Kidney (tissue), 14 donors: ENCODE measurements around the gene PDGFC. TPM values are rescaled to one million over a fixed set of nuclear protein-coding genes. Genes with fewer than 3 reads are reported as not detected.

ENCODE experiments used
- DNase-seq, 5 donors: peaks; one replicate each; pipeline ENCODE4 v3.0.0-alpha.2; 2013 to 2020
- FAIRE-seq: peaks from 2 replicates; lab custom pipeline; 2012; peaks lifted over from hg19 to GRCh38; lab: Jason Lieb, UNC
- H3K27ac ChIP-seq, 2 donors: one replicate each; pipeline ENCODE4 v1.7.0; 2013; ENCODE audit warnings: low read depth in 2 of 2, low read length in 2 of 2, inconsistent platforms in 1 of 2
- H3K27me3 ChIP-seq: one replicate; pipeline ENCODE4 v1.7.1; 2013; ENCODE audit warnings: low read length, inconsistent platforms; ENCODE audit not compliant: control insufficient read depth, insufficient read depth
- H3K36me3 ChIP-seq, 3 donors: one replicate each; pipeline versions ENCODE4 v1.7.0 to v1.7.1; 2013; ENCODE audit warnings: low read length in 3 of 3, control low read depth in 1 of 3, inconsistent platforms in 1 of 3; ENCODE audit not compliant: insufficient read depth in 3 of 3, control insufficient read depth in 2 of 3
- H3K4me1 ChIP-seq, 3 donors: one replicate each; pipeline versions ENCODE4 v1.7.0 to v1.7.1; 2013; ENCODE audit warnings: low read length in 3 of 3, inconsistent platforms in 1 of 3, low read depth in 1 of 3; ENCODE audit not compliant: control insufficient read depth in 2 of 3, insufficient read depth in 2 of 3
- H3K4me3 ChIP-seq, 3 donors: one replicate each; pipeline versions ENCODE4 v1.7.0 to v1.8.1; 2013; ENCODE audit warnings: low read length in 3 of 3, control low read depth in 1 of 3, inconsistent platforms in 1 of 3
- H3K9ac ChIP-seq, 3 donors: one replicate each; pipeline versions ENCODE4 v1.7.0 to v1.7.1; 2013; ENCODE audit warnings: low read length in 3 of 3, control low read depth in 1 of 3, inconsistent platforms in 1 of 3
- H3K9me3 ChIP-seq, 3 donors: one replicate each; pipeline versions ENCODE4 v1.7.0 to v1.7.1; 2013; ENCODE audit warnings: low read length in 3 of 3, control low read depth in 1 of 3, inconsistent platforms in 1 of 3; ENCODE audit not compliant: control insufficient read depth in 2 of 3, insufficient read depth in 1 of 3
- intact Hi-C: fragments of 100-400 bp; cut with DNase I; formaldehyde crosslinking; loops from one replicate; pipeline ENCODE4 v1.11.1; 2022
- polyA plus RNA-seq: library from polyadenylated mRNA; stranded (reverse); fragments of 350-450 nt; fragmentation: Illumina TruSeq; extraction: RNeasy Lipid Tissue Mini Kit (QIAGEN cat#74804); gene quantifications from one replicate; pipeline ENCODE4 v1.2.3, GENCODE V29; 2014; ENCODE audit warnings: low read depth, low replicate concordance; ENCODE audit not compliant: insufficient read depth
- total RNA-seq: library from RNA; stranded (reverse); fragmentation: NEBNext Ultra II Directional; extraction: Animal tissue kit (Norgen Biotek cat#: 25700); gene quantifications from one replicate; pipeline ENCODE4 v1.2.1, GENCODE V29; 2021
- TF ChIP-seq, protein P1 (sequence below): IDR thresholded peaks from 3 replicates; pipeline ENCODE4 v1.5.1; 2012; ENCODE audit warnings: mild to moderate bottlenecking, moderate library complexity, borderline replicate concordance; ENCODE audit not compliant: insufficient read depth; ENCODE audit errors: extremely low read depth
- donor health status: control.
- donor health status: control.
- donor health status: control.
- donor health status: control.
- donor health status: control.
- donor health status: DM: yes; HTN: yes; CAD: no.
- donor health status: Normal renal cell carcinoma (clear cell type).

PDGFC gene
- total and polyA plus RNA-seq, 2 donors from 2014 or later = 12.3 to 37.6 TPM

DNA sequence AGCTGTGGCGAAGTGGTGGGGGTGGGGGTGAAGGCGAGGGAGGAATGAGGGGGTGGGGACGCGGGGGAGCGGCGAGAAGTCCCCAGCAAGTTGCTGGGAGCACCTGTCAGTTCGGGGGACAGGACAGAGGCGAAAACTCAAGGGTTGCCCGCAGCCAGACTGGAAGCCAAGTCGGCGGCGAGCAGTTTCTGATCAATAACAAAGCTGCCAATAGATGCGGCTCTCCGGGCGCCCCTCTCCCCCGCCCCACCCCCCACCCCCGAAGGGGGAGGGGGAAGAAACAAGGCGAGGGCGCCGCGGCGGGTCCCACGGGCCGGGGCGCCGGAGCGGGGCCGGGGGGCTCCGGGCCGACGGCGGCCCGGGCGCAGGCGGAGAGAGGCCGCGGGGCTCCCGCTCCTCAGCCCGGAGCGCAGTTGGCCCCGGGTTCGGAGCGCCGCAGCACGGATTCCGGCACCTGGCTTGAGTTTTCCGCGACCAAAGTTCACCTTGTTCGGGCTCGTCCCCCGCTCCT lies 379 bp downstream of the PDGFC start:
- Histone ChIP-seq H3K27me3 (no peaks in the 10 kb centered on the region), H3K9ac (peak overlapping the region; percentile 75 to 84 (median 84)), H3K9me3 (no peaks in the 10 kb centered on the region), H3K4me1 (peaks cover 0 to 6% (median 3%) of the 10 kb centered on the region in 3 donors), H3K27ac (peak overlapping the region; percentile 68 to 80), H3K36me3 (no peaks in the 10 kb centered on the region), H3K4me3 (peak overlapping the region; percentile 84 to 92 (median 88))
- TF ChIP-seq, protein P1, sequence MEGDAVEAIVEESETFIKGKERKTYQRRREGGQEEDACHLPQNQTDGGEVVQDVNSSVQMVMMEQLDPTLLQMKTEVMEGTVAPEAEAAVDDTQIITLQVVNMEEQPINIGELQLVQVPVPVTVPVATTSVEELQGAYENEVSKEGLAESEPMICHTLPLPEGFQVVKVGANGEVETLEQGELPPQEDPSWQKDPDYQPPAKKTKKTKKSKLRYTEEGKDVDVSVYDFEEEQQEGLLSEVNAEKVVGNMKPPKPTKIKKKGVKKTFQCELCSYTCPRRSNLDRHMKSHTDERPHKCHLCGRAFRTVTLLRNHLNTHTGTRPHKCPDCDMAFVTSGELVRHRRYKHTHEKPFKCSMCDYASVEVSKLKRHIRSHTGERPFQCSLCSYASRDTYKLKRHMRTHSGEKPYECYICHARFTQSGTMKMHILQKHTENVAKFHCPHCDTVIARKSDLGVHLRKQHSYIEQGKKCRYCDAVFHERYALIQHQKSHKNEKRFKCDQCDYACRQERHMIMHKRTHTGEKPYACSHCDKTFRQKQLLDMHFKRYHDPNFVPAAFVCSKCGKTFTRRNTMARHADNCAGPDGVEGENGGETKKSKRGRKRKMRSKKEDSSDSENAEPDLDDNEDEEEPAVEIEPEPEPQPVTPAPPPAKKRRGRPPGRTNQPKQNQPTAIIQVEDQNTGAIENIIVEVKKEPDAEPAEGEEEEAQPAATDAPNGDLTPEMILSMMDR = no peak
- intact Hi-C loops = no loop called here
- DNase-seq = peak in 2 of 5 donors; percentile 68 to 73
- no peak for FAIRE-seq

DNA sequence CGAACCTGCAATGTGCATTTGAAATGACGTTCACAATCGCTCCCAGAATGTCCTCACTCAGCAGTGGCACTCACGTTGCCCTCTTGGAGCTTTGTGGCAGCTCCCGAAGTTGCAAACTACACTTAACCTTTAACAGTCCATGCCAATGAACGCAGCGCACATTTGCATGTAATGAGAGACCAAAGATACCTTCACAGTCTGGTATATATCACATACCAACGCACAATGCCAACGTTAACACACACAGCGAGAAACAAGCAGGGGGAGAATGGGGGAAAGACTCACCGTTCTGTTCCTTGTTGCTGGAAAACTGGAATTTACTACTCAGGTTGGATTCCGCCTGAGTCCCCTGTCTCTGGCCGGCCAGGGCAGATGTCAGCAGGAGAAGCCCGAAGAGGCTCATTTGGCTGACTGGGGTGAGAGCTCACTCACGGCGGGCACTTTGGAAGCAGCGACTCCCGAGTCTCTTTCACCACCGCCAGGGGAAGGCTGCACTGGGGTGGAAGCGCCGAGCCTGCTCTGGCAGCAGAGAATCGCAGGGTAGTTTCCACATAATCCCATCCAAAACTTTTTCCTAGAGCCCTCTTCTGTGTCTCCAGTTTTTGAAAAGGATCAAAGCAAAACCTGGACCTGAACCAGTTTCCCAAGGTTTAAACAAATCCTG lies 966 bp downstream of the PDGFC start:
- no peak for FAIRE-seq

DNA sequence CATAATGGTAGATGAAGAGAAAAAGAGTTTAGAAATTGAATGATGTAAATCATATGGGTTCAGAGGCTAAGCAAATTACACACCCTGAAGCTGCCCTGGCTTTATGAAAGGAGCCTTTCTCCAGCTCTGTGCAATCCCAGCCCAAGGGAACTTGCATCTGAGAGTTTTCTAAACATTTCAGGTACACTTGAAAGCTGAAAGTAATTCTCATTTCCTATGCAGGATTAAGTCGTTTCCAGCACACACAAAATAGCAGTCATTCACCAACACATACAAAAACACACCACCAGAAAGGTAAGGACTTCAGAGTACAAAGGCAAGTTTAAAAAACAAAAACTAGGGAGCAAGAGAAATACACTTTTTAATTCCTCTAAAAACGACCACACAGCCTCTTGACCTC lies 1.7 kb downstream of the PDGFC start:
- intact Hi-C loops = no loop called here
- Histone ChIP-seq H3K4me3 (peak overlapping the region; percentile 84 to 92 (median 88)), H3K9me3 (no peaks in the 10 kb centered on the region), H3K4me1 (peaks cover 0 to 6% (median 3%) of the 10 kb centered on the region in 3 donors), H3K27ac (peak overlapping the region in 1 of 2 donors; percentile 68), H3K27me3 (no peaks in the 10 kb centered on the region), H3K36me3 (no peaks in the 10 kb centered on the region), H3K9ac (peak overlapping the region in 2 of 3 donors; percentile 84)
- DNase-seq = no peak
- FAIRE-seq = no peak
- TF ChIP-seq, protein P1 = no peak

More for the DNA sequence above, 966 bp downstream of the PDGFC start:
- intact Hi-C loops = no loop called here
- no peaks in the 10 kb centered on the region for H3K9me3 ChIP-seq
- TF ChIP-seq, protein P1 = peak; percentile 17
- H3K27me3 ChIP-seq = no peaks in the 10 kb centered on the region
- H3K9ac ChIP-seq = peak overlapping the region; percentile 75 to 84 (median 84)
- H3K36me3 ChIP-seq = no peaks in the 10 kb centered on the region
- DNase-seq = peak; percentile 77 to 90 (median 84)
- H3K4me1 ChIP-seq = peaks cover 0 to 6% (median 3%) of the 10 kb centered on the region in 3 donors
- peak overlapping the region; percentile 68 to 73 for H3K27ac ChIP-seq
- H3K4me3 ChIP-seq = peak overlapping the region; percentile 84 to 92 (median 88)
